Astrocyte of the spinal cord (primary cell): ENCODE measurements around the gene NCOR2.

Source experiments
- DNase-seq: peaks from one replicate; pipeline ENCODE4 v3.0.0; 2011; ENCODE audit warnings: low read depth, low spot score
- H3K4me3 ChIP-seq: 2 replicates; pipeline ENCODE4 v1.5.1; 2011; ENCODE audit warnings: low read depth, mild to moderate bottlenecking, low read length, moderate library complexity
- in situ Hi-C: cut with HindIII; loops from 2 replicates; pipeline ENCODE4 v1.10.0; 2017; ENCODE audit warnings: low sequenced_read_pairs
- TF ChIP-seq, protein P1 (sequence below): IDR thresholded peaks from 2 replicates; pipeline ENCODE4 v1.5.1; 2012; ENCODE audit warnings: low read depth, mild to moderate bottlenecking, low read length, inconsistent platforms

The NCOR2 gene

DNA sequence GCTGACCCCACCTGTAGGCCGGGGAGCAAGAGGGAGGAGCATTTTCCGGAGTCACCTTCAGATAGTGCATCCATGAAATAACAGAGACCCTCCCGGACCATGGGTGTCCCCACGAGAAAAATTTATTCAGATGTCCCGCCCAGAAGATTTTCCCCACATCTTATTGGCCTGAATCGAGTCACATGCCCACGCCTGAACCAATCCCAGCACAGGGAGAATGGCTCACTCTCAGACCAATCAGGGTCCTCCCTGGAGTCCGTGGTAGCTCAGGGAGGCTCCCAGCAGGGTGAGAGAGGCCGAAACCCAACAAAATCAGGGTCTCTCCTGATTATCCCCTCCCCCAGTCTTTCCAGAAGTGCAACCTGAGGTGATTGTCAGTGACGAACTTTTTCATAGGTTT is 16.4 kb upstream of the NCOR2 start:
- H3K4me3 ChIP-seq: no peak overlapping the region
- in situ Hi-C loops: no loop called here
- TF ChIP-seq, protein P1, sequence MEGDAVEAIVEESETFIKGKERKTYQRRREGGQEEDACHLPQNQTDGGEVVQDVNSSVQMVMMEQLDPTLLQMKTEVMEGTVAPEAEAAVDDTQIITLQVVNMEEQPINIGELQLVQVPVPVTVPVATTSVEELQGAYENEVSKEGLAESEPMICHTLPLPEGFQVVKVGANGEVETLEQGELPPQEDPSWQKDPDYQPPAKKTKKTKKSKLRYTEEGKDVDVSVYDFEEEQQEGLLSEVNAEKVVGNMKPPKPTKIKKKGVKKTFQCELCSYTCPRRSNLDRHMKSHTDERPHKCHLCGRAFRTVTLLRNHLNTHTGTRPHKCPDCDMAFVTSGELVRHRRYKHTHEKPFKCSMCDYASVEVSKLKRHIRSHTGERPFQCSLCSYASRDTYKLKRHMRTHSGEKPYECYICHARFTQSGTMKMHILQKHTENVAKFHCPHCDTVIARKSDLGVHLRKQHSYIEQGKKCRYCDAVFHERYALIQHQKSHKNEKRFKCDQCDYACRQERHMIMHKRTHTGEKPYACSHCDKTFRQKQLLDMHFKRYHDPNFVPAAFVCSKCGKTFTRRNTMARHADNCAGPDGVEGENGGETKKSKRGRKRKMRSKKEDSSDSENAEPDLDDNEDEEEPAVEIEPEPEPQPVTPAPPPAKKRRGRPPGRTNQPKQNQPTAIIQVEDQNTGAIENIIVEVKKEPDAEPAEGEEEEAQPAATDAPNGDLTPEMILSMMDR: no peak
- DNase-seq: no peak

DNA sequence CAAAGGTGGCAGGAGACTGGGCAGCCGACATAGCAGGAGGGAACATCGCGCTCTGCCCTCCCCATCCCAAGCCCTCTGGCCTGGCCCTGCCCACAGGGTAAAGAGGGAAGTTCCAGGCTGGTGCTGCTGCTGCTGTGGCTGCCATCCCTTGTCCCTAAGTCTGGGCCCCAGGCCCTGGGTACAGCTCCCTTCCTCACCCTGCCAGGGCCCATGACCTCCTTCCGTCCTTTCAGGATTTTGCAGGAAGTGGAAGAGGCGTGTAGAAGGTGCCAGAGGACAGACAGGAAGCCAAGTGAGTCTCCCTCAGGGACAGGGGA is 14.7 kb upstream of the NCOR2 start:
- H3K4me3 ChIP-seq: no peak overlapping the region
- DNase-seq: no peak
- TF ChIP-seq, protein P1: no peak
- in situ Hi-C loops: no loop called here

DNA sequence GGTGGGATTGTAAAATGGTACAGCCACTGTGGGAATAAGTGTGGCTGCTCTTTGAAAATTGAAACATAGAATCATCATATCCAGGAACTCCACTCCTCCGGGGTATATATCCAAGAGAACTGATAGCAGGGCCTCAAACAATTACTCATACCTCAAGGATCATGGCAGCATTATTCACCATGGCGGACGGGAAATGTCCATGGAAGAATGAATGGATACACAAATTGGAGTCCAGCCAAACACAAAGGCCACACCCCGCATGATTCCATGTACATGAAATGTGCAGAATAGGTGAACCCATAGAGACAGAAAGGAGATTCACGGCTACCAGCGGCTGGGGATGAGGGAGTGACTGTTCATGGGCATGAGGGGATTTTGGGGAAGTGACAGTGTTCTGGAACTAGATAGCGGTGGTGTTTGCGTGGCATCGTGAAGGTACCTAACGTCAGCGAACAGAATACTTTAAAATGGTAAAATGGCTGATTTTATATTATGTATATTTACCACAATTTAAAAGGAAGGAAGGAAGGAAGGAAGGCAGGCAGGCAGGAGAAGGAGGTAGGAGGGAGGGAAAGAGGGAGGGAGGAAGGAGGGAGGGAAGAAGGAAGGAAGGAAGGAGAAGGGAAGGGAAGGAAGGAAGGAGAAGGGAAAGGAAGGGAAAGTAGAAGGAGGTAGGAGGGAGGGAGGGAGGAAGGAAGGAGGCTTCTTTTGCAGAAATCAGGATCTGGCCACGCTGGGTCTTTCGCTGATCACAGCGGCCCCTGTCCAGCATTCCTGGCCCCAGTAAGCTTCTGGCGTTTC is 14.1 kb upstream of the NCOR2 start:
- no peak for DNase-seq
- in situ Hi-C loops: no loop called here
- TF ChIP-seq, protein P1: no peak

DNA sequence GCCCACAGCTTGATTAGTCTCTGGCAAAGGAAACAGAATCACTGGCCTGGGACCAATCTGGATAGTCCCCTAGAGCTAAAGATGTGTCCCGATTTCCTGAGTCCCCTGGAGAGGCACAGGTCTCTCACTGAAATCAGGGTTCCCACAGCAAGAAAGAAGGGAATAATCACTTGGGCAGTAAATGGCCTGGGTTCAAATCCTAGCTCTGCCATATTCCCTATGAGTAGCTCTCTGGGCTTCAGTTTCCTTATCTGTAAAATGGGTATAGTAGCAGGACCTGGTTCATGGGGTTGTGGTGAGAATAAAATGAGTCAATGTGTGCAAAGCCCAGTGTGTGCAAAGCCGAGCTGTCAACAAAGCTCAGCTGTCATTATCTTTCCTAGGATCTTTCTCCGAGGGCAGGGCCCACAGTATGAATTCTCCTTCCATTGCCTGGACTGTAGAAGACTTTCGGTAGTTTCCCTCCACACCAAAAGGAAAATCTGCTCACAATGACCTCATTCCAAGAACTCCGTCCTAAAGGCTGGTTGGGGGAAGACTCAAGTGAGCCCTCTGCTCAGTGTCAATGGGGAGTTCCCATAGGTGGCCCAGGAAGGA is 12.6 kb upstream of the NCOR2 start:
- TF ChIP-seq, protein P1: no peak

More for the DNA sequence above, 14.1 kb upstream of the NCOR2 start:
- H3K4me3 ChIP-seq: no peak overlapping the region

DNA sequence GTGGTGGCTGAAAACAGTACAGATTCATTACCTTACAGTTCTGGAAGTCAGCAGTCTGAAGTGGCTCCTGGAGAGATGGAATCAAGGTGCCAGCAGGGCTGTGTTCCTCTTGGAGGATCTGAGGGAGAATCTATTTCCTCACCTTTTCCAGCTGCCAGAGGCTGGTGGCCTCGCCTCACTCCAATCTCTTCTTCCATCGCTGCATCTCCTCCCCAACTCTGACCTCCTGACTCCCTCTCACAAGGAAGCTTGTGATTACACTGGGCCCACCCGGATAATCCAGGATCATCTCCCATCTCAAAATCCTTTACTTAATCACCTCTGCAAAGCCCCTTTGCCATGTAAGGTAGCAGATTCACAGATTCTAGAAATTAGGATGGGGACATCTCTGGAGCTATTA is 11.4 kb upstream of the NCOR2 start:
- TF ChIP-seq, protein P1: no peak
- H3K4me3 ChIP-seq: no peak overlapping the region
- DNase-seq: no peak
- in situ Hi-C loops: no loop called here

More for the DNA sequence above, 12.6 kb upstream of the NCOR2 start:
- in situ Hi-C loops: no loop called here
- no peak overlapping the region for H3K4me3 ChIP-seq
- no peak for DNase-seq

DNA sequence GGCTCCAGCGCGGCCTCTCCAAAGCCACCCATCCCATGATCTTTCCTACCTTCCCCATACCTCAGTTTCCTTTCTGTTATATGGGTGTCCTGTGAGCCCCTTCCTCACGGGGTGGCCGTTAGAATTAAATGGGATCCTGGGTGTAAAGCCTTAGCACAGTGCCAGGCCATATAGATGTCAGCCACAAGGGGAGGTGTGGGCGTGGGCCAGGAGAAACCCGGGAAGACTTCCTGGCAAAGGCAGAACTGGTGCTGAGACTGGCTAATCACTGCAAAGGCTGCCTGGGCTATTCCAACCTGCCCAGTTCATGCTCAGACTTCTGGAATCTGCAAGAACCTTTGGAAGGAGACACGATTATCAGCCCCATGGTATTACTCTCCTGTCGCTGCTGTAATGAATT is 11.0 kb upstream of the NCOR2 start:
- H3K4me3 ChIP-seq: no peak overlapping the region
- TF ChIP-seq, protein P1: no peak
- in situ Hi-C loops: no loop called here
- DNase-seq: no peak
